MM.1S (cell line): ENCODE measurements around the gene HSFX4.

Experiments
- DNase-seq: peaks from one replicate; pipeline ENCODE4 v3.0.0-alpha.2; 2015
- H2AFZ ChIP-seq: fragments of 300-600 bp; sonication (generic); 2 replicates; pipeline ENCODE4 v1.6.0; 2016; ENCODE audit warnings: antibody characterized with exemption, low read length
- H3F3A ChIP-seq: fragments of 300-600 bp; sonication (generic); 2 replicates; pipeline ENCODE4 v1.6.1; 2016; ENCODE audit warnings: mild to moderate bottlenecking, antibody characterized with exemption, low read length, moderate library complexity, mixed read lengths; ENCODE audit not compliant: insufficient read depth
- H3K27ac ChIP-seq: fragments of 300-600 bp; sonication (generic); 2 replicates; pipeline ENCODE4 v1.5.1; 2016; ENCODE audit warnings: mild to moderate bottlenecking, low read length
- H3K27me3 ChIP-seq: fragments of 300-600 bp; sonication (generic); replicated peaks from 2 replicates; pipeline ENCODE4 v1.6.0; 2016; ENCODE audit warnings: low read length; ENCODE audit not compliant: insufficient read depth
- H3K36me3 ChIP-seq: fragments of 300-600 bp; sonication (generic); replicated peaks from 2 replicates; pipeline ENCODE4 v1.6.1; 2016; ENCODE audit warnings: mild to moderate bottlenecking, low read length, mixed read lengths; ENCODE audit not compliant: insufficient read depth
- H3K4me1 ChIP-seq: fragments of 300-600 bp; sonication (generic); 2 replicates; pipeline ENCODE4 v1.6.1; 2016; ENCODE audit warnings: low read length, mixed read lengths
- H3K4me2 ChIP-seq: fragments of 300-600 bp; sonication (generic); 2 replicates; pipeline ENCODE4 v1.6.0; 2016; ENCODE audit warnings: low read depth, low read length
- H3K4me3 ChIP-seq: fragments of 300-600 bp; sonication (generic); 2 replicates; pipeline ENCODE4 v1.5.1; 2016; ENCODE audit warnings: low read length, mixed read lengths
- H3K79me2 ChIP-seq: fragments of 300-600 bp; sonication (generic); 2 replicates; pipeline ENCODE4 v1.6.1; 2016; ENCODE audit warnings: mixed run types, low read length, mixed read lengths
- H3K9ac ChIP-seq: fragments of 300-600 bp; sonication (generic); 2 replicates; pipeline ENCODE4 v1.6.1; 2016; ENCODE audit warnings: low read length, mixed read lengths
- H3K9me2 ChIP-seq: fragments of 300-600 bp; sonication (generic); replicated peaks from 2 replicates; pipeline ENCODE4 v1.6.1; 2016; ENCODE audit warnings: mild to moderate bottlenecking, low read length, mixed read lengths; ENCODE audit not compliant: insufficient read depth
- H3K9me3 ChIP-seq: fragments of 300-600 bp; sonication (generic); replicated peaks from 2 replicates; pipeline ENCODE4 v1.6.1; 2016; ENCODE audit warnings: mild to moderate bottlenecking, low read length, mixed read lengths; ENCODE audit not compliant: insufficient read depth
- H4K20me1 ChIP-seq: fragments of 300-600 bp; sonication (generic); 2 replicates; pipeline ENCODE4 v1.6.1; 2016; ENCODE audit warnings: mild to moderate bottlenecking, low read length, moderate library complexity, mixed read lengths; ENCODE audit not compliant: insufficient read depth
- EZH2 ChIP-seq: fragments of 300-600 bp; sonication (generic); optimal IDR thresholded peaks from 2 replicates; pipeline ENCODE3; 2017; ENCODE audit warnings: low read depth, mild to moderate bottlenecking, antibody characterized with exemption, low read length, mixed read lengths
- EZH2phosphoT487 ChIP-seq: fragments of 300-600 bp; sonication (generic); IDR thresholded peaks from 2 replicates; pipeline ENCODE4 v1.6.1; 2018; ENCODE audit warnings: antibody characterized with exemption, low read length
- TF ChIP-seq, protein P1 (sequence below): fragments of 300-600 bp; sonication (generic); IDR thresholded peaks from 2 replicates; pipeline ENCODE4 v1.5.1; 2016; ENCODE audit warnings: antibody characterized with exemption, low read length, mixed read lengths

The HSFX4 gene

DNA sequence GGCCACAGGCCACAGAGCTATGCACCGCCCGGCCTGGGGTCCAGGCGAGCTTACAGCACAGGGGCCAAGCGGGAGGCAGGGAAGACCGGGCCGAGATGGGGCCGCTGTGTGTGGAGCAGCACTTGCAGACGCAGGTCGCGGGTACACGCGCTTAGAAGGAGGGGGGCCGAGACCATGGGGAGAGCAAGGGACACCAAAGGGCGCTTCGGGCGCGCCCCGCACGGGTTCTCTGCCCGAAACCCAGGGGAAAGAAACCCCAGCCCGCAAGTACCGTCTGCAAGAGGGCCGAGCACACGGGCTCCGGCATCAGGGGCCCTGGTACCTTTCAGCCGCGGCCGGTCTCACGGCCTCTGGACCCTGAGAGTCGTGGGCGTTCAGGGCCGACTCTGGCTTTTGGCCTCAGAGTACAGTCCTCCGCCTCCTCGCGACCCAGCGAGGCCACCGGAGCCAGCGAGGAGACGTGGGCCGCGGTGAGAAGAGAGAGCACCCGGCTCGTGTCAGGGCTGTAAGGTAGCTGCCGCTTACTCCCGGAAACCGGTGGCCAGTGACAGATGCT is 8.6 kb downstream of the HSFX4 start:
- Histone ChIP-seq H4K20me1 (no peaks in the 10 kb centered on the region), H3K9me2 (no peaks in the 10 kb centered on the region), H3K36me3 (no peaks in the 10 kb centered on the region), H2AFZ (peak overlapping the region; percentile 61; the same call in 1 of the 2 replicates), H3K27me3 (no peaks in the 10 kb centered on the region), H3K4me1 (no peaks in the 10 kb centered on the region), H3K9me3 (no peaks in the 10 kb centered on the region), H3K27ac (peak overlapping the region; percentile 88), H3K9ac (peak overlapping the region; percentile 88), H3K79me2 (peaks cover 11% of the 10 kb centered on the region), H3K4me3 (peak overlapping the region; percentile 84), H3K4me2 (peak overlapping the region; percentile 74), H3F3A (no peaks in the 10 kb centered on the region)
- TF ChIP-seq, protein P1, sequence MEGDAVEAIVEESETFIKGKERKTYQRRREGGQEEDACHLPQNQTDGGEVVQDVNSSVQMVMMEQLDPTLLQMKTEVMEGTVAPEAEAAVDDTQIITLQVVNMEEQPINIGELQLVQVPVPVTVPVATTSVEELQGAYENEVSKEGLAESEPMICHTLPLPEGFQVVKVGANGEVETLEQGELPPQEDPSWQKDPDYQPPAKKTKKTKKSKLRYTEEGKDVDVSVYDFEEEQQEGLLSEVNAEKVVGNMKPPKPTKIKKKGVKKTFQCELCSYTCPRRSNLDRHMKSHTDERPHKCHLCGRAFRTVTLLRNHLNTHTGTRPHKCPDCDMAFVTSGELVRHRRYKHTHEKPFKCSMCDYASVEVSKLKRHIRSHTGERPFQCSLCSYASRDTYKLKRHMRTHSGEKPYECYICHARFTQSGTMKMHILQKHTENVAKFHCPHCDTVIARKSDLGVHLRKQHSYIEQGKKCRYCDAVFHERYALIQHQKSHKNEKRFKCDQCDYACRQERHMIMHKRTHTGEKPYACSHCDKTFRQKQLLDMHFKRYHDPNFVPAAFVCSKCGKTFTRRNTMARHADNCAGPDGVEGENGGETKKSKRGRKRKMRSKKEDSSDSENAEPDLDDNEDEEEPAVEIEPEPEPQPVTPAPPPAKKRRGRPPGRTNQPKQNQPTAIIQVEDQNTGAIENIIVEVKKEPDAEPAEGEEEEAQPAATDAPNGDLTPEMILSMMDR, result no peak
- no peak for TF ChIP-seq EZH2phosphoT487
- no peak for TF ChIP-seq EZH2
- DNase-seq, result peak; percentile 7

DNA sequence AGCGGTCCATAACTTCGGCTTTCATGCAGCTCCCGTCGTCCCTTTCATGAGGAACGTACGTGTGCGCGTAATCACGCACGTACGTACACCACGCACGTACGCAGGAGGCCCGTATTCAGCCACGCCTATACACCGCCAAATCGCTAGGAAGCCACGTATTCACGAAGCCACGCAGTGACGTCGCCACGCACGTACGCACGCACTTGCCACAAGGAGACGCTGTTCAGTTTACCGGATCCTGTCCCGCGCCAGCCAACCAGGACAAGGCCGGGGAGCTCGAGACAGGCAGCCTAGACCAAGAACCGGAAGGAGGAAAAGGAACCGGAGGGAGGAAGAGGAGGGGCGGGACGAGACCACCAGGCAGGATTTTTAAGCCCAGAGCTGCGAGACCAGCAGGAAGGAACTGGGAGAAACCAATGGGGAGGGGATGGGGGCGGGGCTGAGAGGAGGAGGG is 9.1 kb downstream of the HSFX4 start, which contains the start of gene EOLA2:
Gene EOLA2 (minus strand): TSS at position 65 of the 454 bp plus-strand sequence. CDS start 4,617 bp downstream, outside the sequence.
- H3K36me3 ChIP-seq, result no peaks in the 10 kb centered on the region
- TF ChIP-seq EZH2phosphoT487 (no peak), EZH2 (no peak)
- TF ChIP-seq, protein P1, result peak; percentile 50
- H3K4me2 ChIP-seq, result peak within 1 kb of the TSS; percentile 74
- peak within 1 kb of the TSS; percentile 61; the same call in 1 of the 2 replicates for H2AFZ ChIP-seq
- H3K4me1 ChIP-seq, result no peaks in the 10 kb centered on the region
- peak within 1 kb of the TSS; percentile 88 for H3K27ac ChIP-seq
- H3K9me3 ChIP-seq, result no peaks in the 10 kb centered on the region
- H3F3A ChIP-seq, result no peaks in the 10 kb centered on the region
- no peaks in the 10 kb centered on the region for H4K20me1 ChIP-seq
- peak within 1 kb of the TSS; percentile 88 for H3K9ac ChIP-seq
- DNase-seq, result peak; percentile 97
- H3K27me3 ChIP-seq, result no peaks in the 10 kb centered on the region
- peak within 1 kb of the TSS; percentile 84 for H3K4me3 ChIP-seq
- no peaks in the 10 kb centered on the region for H3K9me2 ChIP-seq
- peaks cover 11% of the 10 kb centered on the region for H3K79me2 ChIP-seq

DNA sequence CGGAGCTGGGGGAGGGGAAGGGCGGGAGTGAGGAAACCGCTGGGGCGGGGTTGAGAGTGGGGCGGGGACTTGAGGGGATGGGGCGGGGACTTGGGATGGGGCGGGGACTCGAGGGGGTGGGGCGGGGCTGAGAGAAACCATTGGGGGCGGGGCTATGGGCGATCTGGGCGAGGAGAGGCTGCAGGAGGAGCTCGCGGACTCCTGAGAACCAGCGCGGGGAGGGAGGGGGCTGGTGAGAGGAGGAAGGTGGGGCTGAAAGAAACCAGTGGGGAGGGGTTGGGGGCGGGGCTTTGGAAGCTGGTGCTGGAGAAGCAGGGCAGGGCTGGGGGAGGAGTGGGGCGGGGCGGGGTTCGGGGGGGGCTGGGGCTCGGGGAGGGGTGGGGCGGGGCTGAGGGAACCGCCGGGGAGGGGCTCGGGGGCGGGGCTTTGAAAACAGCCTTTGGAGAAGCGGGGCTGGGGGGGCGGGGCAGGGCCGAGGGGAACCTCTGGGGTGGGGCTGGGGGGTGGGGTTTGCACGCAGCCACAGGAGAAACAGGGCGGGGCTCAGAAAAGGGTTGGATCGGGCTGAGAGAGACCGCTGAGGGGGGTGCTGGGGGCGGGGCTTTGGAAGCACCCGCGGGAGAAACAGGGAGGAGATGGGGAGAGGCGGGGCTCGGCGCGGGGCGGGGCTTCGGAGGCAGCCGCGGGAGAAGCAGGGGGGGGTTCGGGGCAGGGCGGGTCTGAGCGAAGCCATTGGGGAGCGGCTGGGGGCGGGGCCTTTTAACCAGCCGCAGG is 9.7 kb downstream of the HSFX4 start:
- no peaks in the 10 kb centered on the region for H3F3A ChIP-seq
- no peak overlapping the region for H3K9ac ChIP-seq
- no peaks in the 10 kb centered on the region for H4K20me1 ChIP-seq
- no peaks in the 10 kb centered on the region for H3K9me2 ChIP-seq
- DNase-seq, result peak; percentile 83
- TF ChIP-seq EZH2 (no peak), EZH2phosphoT487 (no peak)
- TF ChIP-seq, protein P1, result no peak
- H2AFZ ChIP-seq, result no peak overlapping the region
- no peaks in the 10 kb centered on the region for H3K27me3 ChIP-seq
- H3K79me2 ChIP-seq, result peaks cover 11% of the 10 kb centered on the region
- H3K36me3 ChIP-seq, result no peaks in the 10 kb centered on the region
- no peak overlapping the region; the same call in 1 of the 2 replicates for H3K4me3 ChIP-seq
- H3K4me2 ChIP-seq, result no peak overlapping the region
- H3K9me3 ChIP-seq, result no peaks in the 10 kb centered on the region
- H3K4me1 ChIP-seq, result no peaks in the 10 kb centered on the region
- peak overlapping the region; percentile 88 for H3K27ac ChIP-seq
